IPS-18a (cell line): ENCODE results near the gene MYO10.
"Not testable (repeated sequence)": the region's sequence is repeated elsewhere in the genome, so short reads cannot be mapped to it uniquely, and the experiment has no call there.

ENCODE experiments used
- H3K27ac ChIP-seq: one replicate; pipeline ENCODE4 v1.5.1; 2013; ENCODE audit warnings: low read length
- H3K27me3 ChIP-seq: one replicate; pipeline ENCODE4 v1.6.1; 2013; ENCODE audit warnings: mild to moderate bottlenecking, low read length; ENCODE audit not compliant: control insufficient read depth, insufficient read depth
- H3K36me3 ChIP-seq: one replicate; pipeline ENCODE4 v1.6.1; 2013; ENCODE audit warnings: low read depth, low read length; ENCODE audit not compliant: control insufficient read depth
- H3K4me1 ChIP-seq: one replicate; pipeline ENCODE4 v1.6.1; 2013; ENCODE audit warnings: low read depth, low read length; ENCODE audit not compliant: control insufficient read depth
- H3K4me3 ChIP-seq: one replicate; pipeline ENCODE4 v1.5.1; 2013; ENCODE audit warnings: low read length
- H3K9ac ChIP-seq: one replicate; pipeline ENCODE4 v1.6.1; 2013; ENCODE audit warnings: mild to moderate bottlenecking, low read length, moderate library complexity
- H3K9me3 ChIP-seq: one replicate; pipeline ENCODE4 v1.6.1; 2013; ENCODE audit warnings: low read depth, low read length; ENCODE audit not compliant: control insufficient read depth

Gene MYO10

GRCh38 chr5:16740811-16741392 lies 195.2 kb downstream of the MYO10 start:
- Histone ChIP-seq H3K27ac (peak overlapping the region; percentile 97), H3K9me3 (no peaks in the 10 kb centered on the region), H3K27me3 (no peaks in the 10 kb centered on the region), H3K36me3 (no peaks in the 10 kb centered on the region), H3K9ac (peak overlapping the region; percentile 95), H3K4me1 (peaks cover 24% of the 10 kb centered on the region), H3K4me3 (peak overlapping the region; percentile 67)

GRCh38 chr5:16740066-16740810 lies 195.8 kb downstream of the MYO10 start:
- Histone ChIP-seq H3K27ac (peak overlapping the region; percentile 97), H3K36me3 (no peaks in the 10 kb centered on the region), H3K9me3 (no peaks in the 10 kb centered on the region), H3K4me1 (peaks cover 31% of the 10 kb centered on the region), H3K27me3 (no peaks in the 10 kb centered on the region), H3K4me3 (peak overlapping the region; percentile 67), H3K9ac (peak overlapping the region; percentile 95)

- H3K9me3 ChIP-seq, H3K36me3 ChIP-seq, H3K27me3 ChIP-seq: not testable (repeated sequence)
- Histone ChIP-seq H3K4me1 (peaks cover 39% of the 10 kb centered on the region), H3K4me3 (peak overlapping the region; percentile 78), H3K9ac (peak overlapping the region; percentile 72), H3K27ac (peak overlapping the region; percentile 65)
Observed at GRCh38 chr5:16738393-16738792, 197.7 kb downstream of the MYO10 start.

- Histone ChIP-seq H3K4me3 (peak overlapping the region; percentile 78), H3K36me3 (peaks cover 6% of the 10 kb centered on the region), H3K9me3 (no peaks in the 10 kb centered on the region), H3K9ac (peak overlapping the region; percentile 72), H3K27me3 (no peaks in the 10 kb centered on the region), H3K27ac (peak overlapping the region; percentile 65), H3K4me1 (peaks cover 36% of the 10 kb centered on the region)
Observed at GRCh38 chr5:16737620-16738364, 198.3 kb downstream of the MYO10 start.

- Histone ChIP-seq H3K4me1 (peaks cover 39% of the 10 kb centered on the region), H3K9ac (peak overlapping the region; percentile 72), H3K36me3 (peaks cover 10% of the 10 kb centered on the region), H3K4me3 (peak overlapping the region; percentile 78), H3K9me3 (no peaks in the 10 kb centered on the region), H3K27me3 (no peaks in the 10 kb centered on the region), H3K27ac (no peak overlapping the region)
Observed at GRCh38 chr5:16737209-16737608, 198.9 kb downstream of the MYO10 start.

- peaks cover 16% of the 10 kb centered on the region for H3K36me3 ChIP-seq
- H3K9ac ChIP-seq, result peak overlapping the region; percentile 72
- no peaks in the 10 kb centered on the region for H3K27me3 ChIP-seq
- H3K9me3 ChIP-seq, result no peaks in the 10 kb centered on the region
- H3K27ac ChIP-seq, result peak overlapping the region; percentile 81
- peak overlapping the region; percentile 78 for H3K4me3 ChIP-seq
- H3K4me1 ChIP-seq, result peaks cover 37% of the 10 kb centered on the region
Observed at GRCh38 chr5:16736158-16736995, 199.7 kb downstream of the MYO10 start.

- H3K4me1 ChIP-seq, result peaks cover 37% of the 10 kb centered on the region
- H3K27me3 ChIP-seq, result no peaks in the 10 kb centered on the region
- H3K9ac ChIP-seq, result peak overlapping the region; percentile 72
- peak overlapping the region; percentile 78 for H3K4me3 ChIP-seq
- no peaks in the 10 kb centered on the region for H3K9me3 ChIP-seq
- H3K27ac ChIP-seq, result peak overlapping the region; percentile 81
- H3K36me3 ChIP-seq, result peaks cover 16% of the 10 kb centered on the region
Observed at GRCh38 chr5:16735101-16736060, 200.7 kb downstream of the MYO10 start.

- H3K4me3 ChIP-seq, result no peak overlapping the region
- no peak overlapping the region for H3K27ac ChIP-seq
- H3K36me3 ChIP-seq, result peaks cover 16% of the 10 kb centered on the region
- peaks cover 34% of the 10 kb centered on the region for H3K4me1 ChIP-seq
- H3K9me3 ChIP-seq, result no peaks in the 10 kb centered on the region
- no peak overlapping the region for H3K9ac ChIP-seq
- no peaks in the 10 kb centered on the region for H3K27me3 ChIP-seq
Observed at GRCh38 chr5:16733331-16734006, 202.6 kb downstream of the MYO10 start.

- no peaks in the 10 kb centered on the region for H3K9me3 ChIP-seq
Observed at GRCh38 chr5:16732356-16732755, 203.7 kb downstream of the MYO10 start.

GRCh38 chr5:16727755-16728325 lies 208.2 kb downstream of the MYO10 start:
- peaks cover 10% of the 10 kb centered on the region for H3K36me3 ChIP-seq
- H3K4me3 ChIP-seq, result no peak overlapping the region
- no peak overlapping the region for H3K27ac ChIP-seq
- peaks cover 27% of the 10 kb centered on the region for H3K4me1 ChIP-seq
- H3K27me3 ChIP-seq, result no peaks in the 10 kb centered on the region
- H3K9ac ChIP-seq, result no peak overlapping the region
- peaks cover 5% of the 10 kb centered on the region for H3K9me3 ChIP-seq

More at GRCh38 chr5:16732356-16732755, 203.7 kb downstream of the MYO10 start:
- no peaks in the 10 kb centered on the region for H3K27me3 ChIP-seq
- H3K9ac ChIP-seq, result no peak overlapping the region
- H3K4me1 ChIP-seq, result peaks cover 46% of the 10 kb centered on the region
- no peak overlapping the region for H3K27ac ChIP-seq
- peaks cover 16% of the 10 kb centered on the region for H3K36me3 ChIP-seq
- no peak overlapping the region for H3K4me3 ChIP-seq
